ENCODE measurements around the gene DACH1.

DNA sequence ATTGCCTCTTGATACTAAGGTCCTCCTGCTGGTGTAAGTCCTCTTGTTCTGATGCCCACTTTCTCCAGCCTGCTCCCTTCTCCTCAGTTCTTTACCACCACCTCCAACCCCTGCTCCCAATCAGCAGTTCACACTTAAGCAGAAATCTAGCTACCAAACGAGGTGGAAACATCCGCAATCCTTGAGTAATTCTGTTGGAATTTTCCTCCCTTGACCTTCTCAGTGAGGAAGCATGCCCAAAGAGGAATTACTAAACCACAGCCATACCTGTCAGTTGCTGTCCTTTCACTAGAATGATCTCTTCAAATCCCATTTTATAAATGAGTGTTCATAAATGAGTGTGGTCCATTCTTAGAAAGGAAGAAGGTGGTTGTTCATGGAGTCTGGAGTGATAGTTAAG, 289.9 kb downstream of the DACH1 start:
- TF ChIP-seq CTCF (conservative IDR thresholded peaks at IDR 0.05; ENCODE audit: low read depth, low read length), result no peak
- no peak for TF ChIP-seq EZH2phosphoT487 (IDR thresholded peaks at IDR 0.05; ENCODE audit: borderline replicate concordance, low read length)
- TF ChIP-seq EZH2 (IDR thresholded peaks at IDR 0.05; ENCODE audit: low read length, unreplicated experiment), result no peak

Data from PC-3 (cell line).